Tibial nerve (tissue), 4 donors: ENCODE results near the gene STH.

Experiments used
- EP300 ChIP-seq, 2 donors: sonication (generic); formaldehyde crosslinking; IDR thresholded peaks; one replicate each; pipeline ENCODE4 v1.6.1; 2017; ENCODE audit warnings: antibody characterized with exemption in 2 of 2, mild to moderate bottlenecking in 1 of 2
- TF ChIP-seq, protein P1 (sequence below), 5 experiments: fragments of 200-600 bp in 3 of 5; fragments of 450-650 bp in 2 of 5; sonication (generic) in 3 of 5; IDR thresholded peaks; one replicate each; pipeline ENCODE4 v1.5.1; 2016 to 2019; ENCODE audit warnings: antibody characterized with exemption in 5 of 5, mild to moderate bottlenecking in 3 of 5, moderate library complexity in 2 of 5

DNA sequence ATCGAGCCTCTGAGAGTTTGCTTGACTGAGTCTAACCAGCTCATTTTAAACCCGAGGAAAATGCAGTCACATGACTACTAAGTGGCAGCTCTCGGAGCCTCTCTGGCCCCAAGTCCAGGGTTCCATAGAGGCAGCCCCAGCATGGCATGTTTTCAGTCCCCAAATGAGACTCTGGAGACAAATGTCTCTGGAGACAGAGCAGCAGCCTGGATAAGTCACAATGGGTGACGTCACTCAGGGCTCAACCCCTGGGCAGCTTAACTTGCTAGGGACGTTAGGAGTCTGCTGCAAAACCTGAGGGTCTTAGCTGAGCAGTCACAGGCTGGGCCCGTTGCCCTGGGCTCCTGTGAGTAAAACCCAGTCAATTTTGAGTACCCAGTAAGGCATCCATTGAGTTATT lies 6.9 kb upstream of the STH start:
- TF ChIP-seq, protein P1, sequence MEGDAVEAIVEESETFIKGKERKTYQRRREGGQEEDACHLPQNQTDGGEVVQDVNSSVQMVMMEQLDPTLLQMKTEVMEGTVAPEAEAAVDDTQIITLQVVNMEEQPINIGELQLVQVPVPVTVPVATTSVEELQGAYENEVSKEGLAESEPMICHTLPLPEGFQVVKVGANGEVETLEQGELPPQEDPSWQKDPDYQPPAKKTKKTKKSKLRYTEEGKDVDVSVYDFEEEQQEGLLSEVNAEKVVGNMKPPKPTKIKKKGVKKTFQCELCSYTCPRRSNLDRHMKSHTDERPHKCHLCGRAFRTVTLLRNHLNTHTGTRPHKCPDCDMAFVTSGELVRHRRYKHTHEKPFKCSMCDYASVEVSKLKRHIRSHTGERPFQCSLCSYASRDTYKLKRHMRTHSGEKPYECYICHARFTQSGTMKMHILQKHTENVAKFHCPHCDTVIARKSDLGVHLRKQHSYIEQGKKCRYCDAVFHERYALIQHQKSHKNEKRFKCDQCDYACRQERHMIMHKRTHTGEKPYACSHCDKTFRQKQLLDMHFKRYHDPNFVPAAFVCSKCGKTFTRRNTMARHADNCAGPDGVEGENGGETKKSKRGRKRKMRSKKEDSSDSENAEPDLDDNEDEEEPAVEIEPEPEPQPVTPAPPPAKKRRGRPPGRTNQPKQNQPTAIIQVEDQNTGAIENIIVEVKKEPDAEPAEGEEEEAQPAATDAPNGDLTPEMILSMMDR (IDR thresholded peaks at IDR 0.05) = no peak
- TF ChIP-seq EP300 (IDR thresholded peaks at IDR 0.05) = no peak
